AG20443 (cell line): ENCODE data around the gene AUP1.

ENCODE experiments used
- DNase-seq: peaks from one replicate; pipeline ENCODE4 v3.0.0; 2012; ENCODE audit warnings: low spot score, mixed read lengths

The AUP1 gene

DNA sequence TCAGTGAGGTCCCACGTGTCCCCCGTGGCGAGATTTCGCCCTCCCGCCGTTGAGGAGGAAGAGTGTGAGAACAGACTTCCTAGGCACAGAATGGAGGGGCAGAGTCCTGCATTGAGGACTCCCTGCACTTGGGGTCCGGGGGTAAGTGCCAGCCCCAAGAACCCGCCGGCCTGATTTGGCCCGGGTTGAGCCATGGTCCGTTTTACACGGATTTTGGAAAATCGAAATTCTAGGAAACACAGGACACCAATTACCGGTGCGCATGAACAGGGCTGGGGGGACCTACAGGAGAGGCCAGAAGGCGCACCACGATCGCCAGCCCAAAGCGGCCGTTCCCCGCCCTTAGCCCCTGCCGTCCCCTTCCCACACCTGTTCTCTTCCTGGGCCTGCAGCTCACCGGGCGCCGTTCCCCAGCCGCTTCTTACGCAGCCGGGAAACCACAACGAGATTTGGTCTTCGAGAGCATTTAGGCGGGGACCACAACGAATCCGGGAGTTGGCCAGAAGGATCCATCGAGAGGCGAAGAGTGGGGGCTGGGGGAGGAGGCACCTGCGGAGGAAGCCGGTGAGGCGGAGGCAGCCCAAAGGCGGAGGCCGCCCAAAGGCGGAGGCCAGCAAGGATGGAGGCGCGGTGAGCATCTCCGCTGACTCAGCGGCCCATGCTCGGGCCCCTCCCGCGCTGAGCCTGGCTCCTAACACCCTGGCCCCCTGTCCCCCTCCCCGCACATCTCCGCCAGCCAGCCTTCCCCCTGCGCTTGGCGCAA, 15.7 kb downstream of the AUP1 start:
- no peak for DNase-seq

DNA sequence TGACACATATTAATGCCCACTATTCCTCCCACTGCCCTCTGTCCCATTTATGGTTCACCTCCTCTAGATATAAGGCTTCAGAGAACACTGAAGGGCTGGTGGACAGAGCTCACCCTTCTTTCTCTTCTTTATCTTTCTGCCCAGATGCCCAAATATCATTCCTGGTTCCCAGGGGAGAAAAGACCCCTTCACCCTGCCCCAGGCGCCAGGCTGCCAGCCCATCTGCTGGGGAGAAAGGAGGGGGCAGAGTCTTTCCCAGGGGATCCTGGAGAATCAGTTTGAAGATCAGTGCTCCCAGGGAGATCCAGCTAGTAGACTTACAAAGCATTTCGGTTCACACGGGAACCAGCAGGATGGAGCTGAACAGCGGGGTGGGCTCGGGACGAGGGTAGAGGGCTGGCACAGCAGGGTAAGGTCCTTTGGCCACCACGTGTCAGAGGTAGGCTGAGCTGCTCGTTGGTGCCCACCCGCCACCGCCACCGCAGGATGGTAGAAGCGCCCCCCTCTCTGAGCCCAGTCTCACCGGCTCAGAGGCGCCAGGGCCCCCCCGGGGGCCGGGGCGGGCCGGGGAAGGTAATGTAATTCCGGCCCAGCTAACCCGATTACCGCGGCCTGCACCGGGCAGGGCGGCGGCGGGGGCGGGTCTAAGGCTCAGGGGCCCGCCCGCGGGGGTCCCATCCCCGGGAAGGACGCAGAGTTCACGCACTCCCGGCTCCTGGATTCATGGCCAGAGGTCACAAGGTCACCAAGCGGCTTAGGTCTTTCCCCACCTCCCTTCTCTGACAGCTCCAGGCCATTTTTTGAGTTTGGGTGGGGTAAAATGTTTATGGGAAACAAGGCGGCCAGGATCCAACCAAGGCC, 16.5 kb downstream of the AUP1 start:
- DNase-seq, result no peak

DNA sequence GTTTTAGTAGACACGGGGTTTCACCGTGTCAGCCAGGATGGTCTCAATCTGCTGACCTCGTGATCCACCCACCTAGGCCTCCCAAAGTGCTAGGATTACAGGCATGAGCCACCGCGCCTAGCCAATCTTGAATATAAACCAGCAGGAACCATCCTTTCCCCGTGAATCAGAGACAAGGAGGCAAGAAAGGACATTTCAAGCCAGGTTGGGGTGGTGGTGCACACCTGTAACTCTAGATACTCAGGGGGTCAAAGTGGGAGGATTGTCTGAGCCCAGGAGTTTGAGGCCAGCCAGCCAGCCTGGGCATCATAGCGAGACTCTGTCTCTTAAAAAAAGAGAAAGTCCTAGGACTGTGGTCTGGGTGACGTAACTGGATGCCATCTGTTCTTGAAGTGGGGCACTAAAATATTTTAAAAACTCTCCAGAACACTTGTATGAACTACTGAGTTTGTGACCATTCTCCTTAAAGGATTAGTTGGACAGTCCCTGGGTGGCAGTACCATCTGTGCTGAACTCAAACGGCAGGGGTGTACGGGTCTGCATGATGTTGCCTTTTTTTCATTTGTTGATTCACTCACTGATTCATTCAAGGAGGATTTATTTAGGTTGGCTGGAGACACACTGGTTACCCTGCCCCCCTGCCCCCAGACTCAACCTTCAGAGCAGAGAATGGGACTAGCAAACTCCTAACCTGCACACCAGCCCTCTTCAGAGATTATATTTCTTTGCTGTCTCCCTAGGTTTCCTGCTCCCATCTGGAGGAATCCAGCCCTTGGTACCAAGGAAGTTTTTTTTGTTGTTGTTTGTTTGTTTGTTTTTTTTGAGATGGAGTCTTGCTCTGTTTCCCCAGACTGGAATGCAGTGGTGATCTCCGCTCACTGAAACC, 18.2 kb downstream of the AUP1 start:
- no peak for DNase-seq

DNA sequence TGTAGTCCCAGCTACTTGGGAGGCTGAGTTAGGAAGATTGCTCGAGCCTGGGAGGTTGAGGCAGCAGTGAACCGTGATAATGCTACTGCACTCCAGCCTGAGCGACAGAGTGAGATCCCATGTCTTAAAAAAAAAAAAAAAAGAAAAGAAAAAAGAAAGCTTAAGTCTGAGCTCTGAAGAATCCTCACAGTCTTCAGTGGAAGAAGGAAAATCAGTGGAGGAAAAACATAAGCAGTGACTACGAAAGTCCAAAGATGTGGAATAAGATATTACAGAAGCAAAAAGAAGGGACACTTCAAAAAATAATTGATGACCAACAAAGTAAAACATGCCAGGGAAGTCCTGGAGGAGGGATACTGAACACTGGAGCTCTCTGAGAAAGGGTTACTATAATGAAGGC, 19.2 kb downstream of the AUP1 start:
- DNase-seq, result no peak

DNA sequence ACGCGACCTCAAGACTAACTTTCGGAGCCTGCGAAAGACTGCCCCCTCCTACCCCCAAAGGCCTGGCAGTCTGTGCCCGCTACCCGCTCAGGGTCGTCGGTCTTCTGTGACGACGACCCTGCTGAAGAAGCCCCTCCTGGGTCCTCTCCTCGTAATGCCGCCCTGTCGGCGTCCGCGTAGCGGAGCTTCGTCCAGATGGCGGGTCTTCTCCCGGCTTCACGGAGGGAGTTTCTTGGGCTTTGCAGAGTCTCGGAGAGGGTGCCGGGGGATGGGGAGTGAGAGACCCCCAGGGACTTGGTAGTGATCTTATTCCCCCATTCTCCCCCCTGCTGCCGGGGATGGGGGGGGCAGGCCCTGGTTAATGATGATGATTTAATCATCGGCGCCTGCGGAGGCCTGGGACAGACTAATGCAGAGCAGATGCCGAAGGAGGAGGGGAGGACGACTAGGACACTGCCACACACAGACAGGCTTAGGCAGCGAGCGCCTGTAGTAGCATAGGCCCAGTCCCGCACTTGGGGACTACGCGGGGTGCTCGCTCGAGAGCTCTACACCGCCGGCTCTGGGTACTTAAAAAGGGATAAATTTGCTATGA, 21.5 kb downstream of the AUP1 start:
- peak; percentile 80 for DNase-seq

DNA sequence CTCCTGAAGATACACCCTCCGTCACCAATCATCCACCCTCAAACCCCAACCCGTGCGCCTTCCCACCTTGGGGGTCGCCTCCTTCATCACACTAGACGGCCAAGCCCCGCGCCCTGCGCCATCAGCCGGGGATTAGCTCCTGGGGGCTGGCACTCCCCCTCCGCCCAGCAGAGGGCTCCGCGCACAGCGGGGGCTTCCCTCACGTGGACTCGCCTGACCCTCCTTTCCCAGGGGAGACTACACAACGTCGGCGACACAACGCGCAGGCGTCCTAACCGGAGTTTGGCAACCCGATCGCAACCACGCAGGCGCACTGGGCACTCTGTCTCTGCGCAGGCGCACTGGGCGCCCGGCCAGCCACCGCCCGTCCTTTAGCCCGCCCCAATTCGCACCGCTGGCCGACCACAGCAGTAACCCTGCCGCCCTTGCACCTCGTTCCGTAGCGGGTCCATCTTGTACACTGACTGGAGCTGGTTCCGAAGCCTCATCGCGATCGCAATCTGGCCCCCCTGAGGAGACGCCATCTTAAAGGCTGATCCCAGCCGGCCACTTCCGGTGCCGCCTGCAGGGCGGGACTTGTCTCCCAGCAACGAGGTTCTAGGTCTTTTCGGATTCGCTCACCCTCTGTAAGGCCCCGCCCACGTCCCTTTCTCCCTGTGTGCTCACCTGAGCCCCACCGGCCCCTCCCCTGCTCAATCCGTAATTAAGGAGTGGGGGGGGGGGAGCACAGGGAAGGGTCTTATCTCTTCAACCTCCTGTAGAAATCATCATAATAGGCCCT, 22.2 kb downstream of the AUP1 start, which contains the start of gene PCGF1:
Gene PCGF1, minus strand, starts transcription at position 551 of the 781 bp plus-strand sequence. Its CDS starts 27 bp downstream, at position 524.
- DNase-seq, result peak; percentile 97

DNA sequence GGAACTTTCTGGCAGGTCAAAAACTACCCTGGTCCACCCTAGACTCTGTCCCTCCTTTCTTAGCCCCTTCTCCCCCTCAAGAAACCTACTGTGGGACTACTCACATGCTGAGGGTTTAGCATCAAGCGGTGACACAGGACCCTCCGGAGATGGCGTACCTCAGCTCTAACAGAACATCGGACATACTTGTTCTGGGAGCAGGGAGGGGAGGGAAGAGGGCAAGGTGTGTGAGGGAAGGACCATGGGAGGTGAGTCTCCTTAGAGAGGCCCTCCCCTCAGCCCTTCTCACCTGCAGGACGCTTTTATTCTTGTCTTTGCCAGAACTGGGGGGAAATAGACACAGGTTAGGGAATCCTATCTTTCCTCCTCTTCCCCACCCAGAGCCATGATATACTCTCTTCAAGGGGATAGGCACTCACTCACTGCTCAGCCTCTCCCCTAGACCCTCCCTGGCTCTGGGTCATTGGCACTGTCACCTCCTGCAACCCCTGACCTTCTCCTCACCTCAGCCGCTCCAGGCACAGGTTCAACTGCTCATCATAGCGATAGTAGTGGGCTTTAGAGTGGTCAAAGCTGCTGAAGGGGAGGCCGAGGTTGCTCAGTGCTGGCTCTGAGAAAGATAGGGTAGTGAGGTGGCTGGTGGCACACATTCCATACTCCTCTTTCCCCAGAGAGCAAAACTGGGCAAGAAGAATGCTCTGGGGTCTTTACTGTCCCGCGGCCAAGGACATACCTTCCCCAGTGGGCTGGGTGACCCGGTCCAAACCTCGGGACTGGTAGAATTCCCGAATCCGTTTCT, 23.9 kb downstream of the AUP1 start:
- no peak for DNase-seq

DNA sequence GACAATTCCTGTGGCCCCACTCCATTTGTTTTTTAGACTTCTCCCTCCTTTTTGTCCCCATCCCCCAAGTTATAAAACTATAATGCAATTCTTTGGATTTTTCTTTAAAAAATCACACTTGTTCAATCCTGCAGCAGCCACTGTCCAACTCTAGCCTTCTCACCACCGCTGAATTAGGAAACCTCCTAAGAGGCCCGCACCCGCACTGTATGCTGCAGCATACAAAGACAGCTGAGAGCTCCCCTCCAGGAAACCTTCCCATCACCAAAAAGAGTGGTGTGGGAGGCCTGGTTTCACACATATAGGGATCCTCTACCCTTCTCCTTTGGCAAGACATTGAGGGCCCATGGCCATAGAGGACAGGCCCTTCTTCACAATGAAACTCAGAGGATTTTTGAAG, 24.9 kb downstream of the AUP1 start:
- no peak for DNase-seq

DNA sequence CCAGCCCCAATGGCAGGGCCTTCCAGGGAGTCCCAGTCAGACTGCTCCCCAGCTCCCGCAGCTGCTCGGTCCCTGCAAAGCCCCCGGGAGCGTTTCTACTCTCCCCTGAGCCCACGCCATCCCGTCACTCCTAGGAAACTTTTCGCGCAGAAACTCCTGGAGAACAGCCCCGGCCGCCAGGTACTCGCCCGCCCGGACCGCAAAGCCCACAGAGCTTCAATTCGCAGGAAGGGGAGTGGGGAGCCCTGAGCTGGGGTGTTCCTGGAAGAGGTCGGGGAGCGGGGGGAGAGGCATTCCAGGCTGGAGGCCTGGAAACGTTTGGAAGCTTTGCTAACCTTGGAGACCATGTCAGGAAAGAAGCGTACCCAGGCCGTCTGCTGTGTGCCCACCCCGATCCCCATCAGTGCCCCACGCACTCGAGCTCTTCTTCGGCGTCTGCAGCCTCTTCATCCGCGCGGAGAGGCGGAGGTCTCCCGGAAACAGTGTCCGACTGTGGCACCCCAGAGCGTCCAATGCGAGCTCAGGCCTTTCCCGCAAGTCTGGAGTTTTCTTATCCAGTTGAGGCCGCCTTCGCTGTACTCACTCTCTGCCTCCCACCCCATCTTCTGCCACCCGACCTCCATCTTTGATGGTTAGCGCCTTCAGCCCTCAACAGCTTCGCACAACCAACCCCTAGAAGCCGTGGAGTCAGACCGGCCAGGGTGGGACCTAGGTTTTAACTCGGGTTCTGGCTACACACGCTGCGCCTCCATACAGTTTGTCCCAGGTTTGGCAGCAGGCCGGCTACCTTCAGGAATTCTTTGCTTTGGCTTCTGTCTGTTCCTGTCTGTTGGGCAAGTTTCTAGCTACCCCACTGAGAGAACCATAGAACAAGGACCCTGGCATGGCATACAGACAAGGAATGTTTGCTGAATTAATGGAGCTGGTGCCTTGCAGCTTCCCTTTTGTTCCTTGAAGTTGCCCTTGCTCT, 25.7 kb downstream of the AUP1 start:
- DNase-seq, result no peak

DNA sequence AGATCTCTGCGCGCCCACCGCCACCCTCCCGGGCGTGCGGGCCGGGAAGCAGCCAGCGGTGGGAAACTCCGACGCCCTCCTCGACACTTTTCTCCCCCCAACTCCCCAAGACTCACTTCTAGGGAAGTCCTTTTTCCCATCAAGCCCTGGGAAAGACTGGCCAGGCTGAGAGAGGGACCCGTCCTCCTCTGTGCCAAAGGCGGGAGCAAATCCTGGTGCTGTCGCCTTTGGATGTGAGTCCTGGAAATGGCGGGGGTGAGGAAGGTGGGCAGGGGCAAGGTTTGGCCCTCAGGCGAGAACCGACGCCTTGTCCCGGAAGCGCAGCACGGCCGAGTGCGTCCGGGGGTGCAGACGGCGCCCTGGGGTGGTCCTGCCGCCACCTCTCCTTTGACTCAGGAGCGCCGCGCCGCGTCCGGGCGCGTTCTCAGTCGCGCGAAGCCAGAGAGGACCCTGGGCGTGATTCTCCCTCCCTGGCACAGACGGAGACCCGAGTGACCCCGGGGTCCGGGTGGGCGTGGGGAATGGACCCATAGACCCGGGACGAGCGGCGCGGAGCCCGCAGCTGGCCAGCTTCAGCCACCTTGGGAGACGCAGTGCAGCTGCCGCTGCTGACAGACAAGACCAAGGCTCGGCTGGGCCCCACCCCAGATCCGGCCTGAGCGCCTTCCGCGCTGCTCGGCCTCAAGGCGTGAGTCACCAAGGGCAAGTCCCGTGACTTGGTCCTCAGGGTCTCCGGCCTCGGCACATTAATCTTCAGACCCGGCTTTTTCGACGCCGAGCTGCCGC, 26.6 kb downstream of the AUP1 start:
- peak; percentile 90 for DNase-seq

DNA sequence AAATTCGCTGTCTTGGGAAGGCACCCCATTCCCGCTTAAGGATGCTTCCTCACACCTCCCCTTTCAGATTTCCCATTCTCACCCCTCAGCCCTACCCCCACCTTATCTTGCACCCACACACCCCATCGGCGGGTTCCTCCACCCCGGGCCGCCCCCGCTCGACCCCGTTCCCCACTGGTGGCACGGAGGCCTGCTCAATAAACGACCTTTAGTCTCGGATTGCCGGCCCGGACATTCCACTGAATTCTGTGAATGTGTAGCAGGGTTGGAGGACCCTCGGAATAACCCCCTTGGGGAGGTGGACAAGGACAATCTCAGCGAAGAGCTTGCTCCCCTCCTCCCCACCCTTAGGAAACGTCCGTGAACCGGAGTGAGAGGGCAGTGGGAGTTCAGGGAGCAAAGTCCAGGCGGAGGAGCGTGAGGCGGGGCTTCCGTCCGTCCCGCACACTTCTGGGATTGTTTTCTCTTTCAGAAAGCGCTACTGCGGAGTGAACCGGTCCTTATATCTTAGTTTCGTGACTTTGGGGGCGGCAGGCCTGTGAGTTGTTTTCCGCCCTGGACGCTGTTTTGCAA, 27.3 kb downstream of the AUP1 start:
- no peak for DNase-seq

DNA sequence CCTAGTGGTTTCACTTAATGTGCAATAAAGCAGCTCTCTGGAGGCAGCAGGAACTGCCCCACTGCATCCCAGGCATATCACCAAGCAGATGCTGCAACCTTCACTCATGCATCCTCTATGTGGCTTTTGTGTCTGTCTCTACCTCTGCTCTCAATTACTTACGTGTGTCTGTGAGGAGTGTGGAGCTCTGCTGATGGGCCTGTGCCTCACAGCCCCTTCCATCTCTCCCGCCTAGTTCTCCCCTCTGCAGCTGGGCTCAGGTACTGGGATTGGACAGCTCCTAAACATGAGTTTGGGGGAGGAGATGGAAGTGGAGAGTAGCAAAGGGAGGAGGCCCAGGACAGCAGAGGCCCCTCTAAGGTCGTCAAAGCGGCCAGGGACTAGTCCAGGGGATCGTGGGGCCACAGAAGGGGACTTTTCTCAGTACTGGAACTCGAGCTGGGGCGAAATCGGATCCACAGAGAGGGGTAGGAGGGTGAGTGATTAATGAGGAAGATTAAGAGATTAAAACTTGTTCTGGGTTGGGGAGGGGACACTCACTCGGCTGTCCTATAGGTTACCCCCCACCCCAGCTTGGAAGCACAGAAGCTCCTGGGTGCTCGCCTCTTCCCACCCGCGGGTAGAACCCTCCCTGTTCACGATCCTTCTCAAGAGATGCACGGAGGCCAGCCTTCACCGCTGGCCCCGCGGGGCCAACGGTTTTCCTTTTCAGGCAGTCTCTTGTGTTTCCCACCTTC, 28.0 kb downstream of the AUP1 start:
- DNase-seq, result no peak

DNA sequence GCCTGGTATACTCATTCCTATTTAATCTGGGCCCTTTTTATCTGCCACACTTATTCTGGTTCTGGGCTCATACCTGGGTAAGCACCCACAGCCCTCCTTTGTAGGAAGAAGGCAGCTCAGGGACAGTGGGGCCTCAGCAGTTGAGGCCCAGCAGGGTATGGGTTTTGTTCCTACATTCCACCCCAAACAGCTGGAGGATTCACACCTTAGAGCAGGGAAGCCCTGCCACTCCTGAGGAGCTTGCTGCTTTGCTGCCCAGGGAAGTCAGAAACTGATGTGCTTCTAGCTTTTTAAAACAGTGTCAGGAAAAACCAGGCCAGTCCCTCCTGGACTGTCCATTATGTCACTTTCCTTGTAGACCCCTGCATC, 28.9 kb downstream of the AUP1 start:
- DNase-seq, result no peak

DNA sequence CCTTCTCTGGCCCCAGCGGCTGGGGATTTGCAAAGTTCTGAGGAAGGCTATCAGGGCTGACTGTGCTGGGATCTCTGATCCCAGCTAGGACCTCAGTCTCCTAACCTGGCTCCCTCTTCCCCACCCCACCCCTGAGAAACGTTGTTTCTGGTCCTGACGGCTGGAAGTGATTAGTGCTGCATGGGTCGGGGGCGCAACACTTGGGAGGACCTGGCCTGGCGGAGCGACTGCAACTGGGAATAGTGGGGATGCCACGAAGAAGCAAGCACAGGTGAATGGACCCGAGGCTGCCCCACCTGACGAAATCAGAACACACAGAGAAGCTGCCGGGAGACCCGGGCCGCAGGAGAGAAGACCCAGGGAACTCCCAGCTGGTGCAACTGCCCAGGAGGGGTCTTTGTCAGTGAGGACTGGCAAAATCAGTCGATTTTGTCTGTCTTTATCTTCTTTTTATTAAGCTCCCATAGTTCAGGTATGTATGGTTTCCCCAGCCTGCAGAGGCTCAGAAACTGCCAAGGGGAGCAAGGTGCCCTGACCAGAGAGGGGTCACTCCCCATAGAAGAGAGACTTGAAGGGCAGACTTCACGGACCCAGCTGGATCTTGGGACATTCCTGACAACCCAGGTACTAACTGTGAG, 29.4 kb downstream of the AUP1 start:
- DNase-seq, result no peak

DNA sequence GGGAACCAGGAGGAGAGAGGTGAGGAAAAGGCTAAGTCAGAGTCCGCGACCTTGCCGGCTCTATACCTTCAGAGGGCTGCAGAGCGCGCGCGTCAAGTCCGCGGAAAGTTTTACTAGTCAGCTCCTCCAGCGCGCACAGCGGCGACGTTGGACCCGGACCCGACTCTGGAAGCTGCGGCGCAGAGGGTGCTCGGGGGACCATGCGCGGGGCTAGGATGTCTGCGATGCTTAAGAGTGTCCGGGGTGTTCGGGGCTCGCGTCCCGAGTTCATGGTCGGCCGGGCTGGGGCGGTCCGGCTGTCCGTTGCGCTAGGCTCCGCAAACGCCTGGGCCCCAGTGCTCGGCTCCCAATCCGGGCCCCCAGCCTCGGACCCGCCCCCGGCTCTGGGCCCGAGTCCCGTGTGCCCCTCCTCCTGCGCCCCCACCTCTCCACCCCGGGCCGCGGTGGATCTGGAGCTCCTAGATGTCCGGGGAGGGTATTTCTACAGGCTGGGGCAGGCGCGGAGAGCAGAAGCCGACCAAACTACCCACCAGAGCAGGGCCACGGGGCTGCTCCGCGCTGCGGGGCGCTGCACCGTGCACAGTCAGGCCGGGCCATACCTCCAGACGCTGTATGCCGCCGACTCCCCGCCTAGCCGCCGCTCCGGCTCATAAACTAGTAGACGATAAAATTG, 30.1 kb downstream of the AUP1 start, which contains the start of gene LBX2:
Gene LBX2, minus strand, starts transcription at position 337 of the 673 bp plus-strand sequence. Its CDS starts 66 bp downstream, at position 271.
- DNase-seq, result no peak
